NCI-H460 (cell line): Measurements from ENCODE around the gene NPEPPS. TPM values are rescaled to one million over a fixed set of nuclear protein-coding genes. Genes with fewer than 3 reads are reported as not detected.

Experiments used
- DNase-seq: peaks from one replicate; pipeline ENCODE4 v3.0.0-alpha.2; 2016; ENCODE audit warnings: low read depth; ENCODE audit errors: extremely low read depth
- total RNA-seq: library from RNA; depleted of rRNA; stranded (reverse); fragments of >200 nt; shearing (Covaris generic); gene quantifications from 2 replicates; pipeline ENCODE4 v1.2.3, GENCODE V29; 2014

The NPEPPS gene
- total RNA-seq, 1 experiment from 2014 or later = 44.6 TPM

DNA sequence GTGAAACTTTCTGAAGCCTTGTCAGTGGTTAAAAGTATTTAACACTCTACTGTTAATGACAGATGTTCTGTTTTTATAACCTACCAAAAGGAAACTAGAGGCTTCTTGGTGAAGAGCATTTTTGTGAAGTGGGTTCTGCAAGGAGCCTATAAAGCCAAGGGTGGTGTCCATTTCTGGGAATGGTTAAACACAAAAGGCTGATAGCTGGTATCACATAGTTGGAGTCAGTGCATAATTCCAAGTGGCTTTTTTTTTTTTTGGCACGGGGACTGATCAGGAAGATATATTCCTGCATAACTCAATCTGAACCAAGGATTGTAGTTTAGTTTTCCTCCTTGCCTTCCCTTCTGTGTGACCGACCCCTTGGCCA, 91.3 kb downstream of the NPEPPS start:
- DNase-seq = peak; percentile 45

DNA sequence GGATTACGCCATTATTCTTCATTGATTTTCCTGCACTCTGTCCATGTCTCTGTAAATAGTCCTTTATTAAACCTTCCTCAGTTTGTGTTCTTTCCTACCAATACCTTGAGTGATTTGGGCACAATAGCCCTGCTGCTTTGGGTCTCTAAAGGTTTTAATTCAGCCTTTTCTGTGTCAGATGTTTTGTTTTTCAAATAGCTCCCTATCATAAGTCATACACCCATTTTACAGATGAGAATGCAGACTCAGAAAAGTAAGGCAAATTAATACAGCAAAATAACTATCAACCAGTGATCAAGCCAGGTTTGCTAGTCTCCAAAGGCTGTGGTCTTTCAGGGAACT, 93.8 kb downstream of the NPEPPS start:
- no peak for DNase-seq

DNA sequence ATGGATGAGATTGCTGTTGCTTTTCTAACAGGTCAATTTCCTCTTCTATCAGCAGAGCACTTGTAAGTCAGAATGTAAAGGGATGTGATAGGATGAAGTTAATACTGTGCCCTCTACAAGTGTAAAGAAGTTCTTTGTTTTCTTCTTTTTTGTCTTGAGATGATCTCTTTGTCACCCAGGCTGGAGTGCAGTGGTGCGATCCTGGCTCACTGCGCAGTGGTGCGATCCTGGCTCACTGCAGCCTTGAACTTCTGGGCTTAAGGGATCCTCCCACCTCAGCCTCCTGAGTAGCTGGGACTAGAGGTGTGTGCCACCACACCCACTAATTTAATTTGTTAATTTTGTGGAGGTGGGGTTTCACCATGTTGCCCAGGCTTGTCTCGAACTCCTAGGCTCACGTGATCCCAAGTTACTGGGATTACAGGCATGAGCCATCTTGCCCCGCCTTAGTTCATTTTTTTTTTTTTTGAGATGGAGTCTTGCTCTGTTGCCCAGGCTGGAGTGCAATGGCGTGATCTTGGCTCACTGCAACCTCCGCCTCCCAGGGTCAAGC, 97.2 kb downstream of the NPEPPS start:
- no peak for DNase-seq

DNA sequence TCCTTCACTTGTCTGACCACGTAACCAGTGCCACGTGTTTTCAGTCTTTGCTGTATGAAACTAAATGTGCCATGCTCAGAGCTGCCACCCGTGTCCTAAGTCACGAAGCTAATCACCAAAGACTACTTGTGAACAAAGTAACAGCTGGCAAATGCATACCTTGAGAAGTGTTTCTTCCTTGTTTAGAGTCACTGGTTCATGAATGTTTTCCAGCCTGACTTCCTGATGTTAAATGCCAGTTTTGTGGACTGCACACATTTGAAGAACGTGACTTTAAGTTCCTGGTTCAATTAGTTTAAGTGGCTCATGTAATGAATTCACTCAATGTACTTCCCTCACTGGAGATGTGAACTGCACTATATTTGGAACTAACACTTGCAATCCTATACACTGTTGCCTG, 98.9 kb downstream of the NPEPPS start:
- no peak for DNase-seq

DNA sequence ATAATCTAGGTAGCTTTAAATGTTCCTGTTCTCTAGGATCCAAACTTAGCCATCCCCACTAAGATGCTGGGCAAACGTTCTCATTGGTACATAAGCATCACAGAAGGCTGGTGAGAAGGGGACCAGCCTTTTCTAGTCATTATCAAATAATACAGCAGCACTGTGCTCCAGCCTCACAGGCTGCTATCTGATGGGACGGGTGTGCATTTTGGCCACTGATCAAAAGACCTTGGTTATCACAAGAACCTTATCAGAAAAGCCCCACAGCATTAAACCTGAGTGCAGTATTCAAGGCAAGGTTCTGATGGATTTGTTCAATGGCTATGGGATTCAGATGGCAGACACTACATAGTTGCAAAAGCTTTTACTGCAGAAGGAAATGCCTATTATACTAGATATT, 99.7 kb downstream of the NPEPPS start:
- no peak for DNase-seq

DNA sequence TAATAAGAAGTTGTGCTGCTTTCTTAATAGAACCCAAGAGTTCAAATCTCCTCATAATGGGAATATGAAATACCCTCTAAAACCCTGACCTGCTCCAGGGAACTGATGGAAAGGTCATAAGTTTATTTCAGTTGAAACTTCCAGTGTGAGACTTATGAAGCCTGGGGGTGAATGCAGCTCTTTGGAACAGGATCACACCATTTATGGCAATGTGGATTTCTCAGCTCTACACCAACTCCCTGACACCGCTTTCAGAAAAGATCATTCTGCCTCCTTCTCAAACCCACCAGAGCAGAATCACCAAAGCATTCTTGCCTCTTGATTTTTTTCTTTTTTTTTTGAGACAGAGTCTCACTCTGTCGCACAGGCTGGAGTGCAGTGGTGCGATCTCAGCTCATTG, 102.1 kb downstream of the NPEPPS start:
- no peak for DNase-seq

DNA sequence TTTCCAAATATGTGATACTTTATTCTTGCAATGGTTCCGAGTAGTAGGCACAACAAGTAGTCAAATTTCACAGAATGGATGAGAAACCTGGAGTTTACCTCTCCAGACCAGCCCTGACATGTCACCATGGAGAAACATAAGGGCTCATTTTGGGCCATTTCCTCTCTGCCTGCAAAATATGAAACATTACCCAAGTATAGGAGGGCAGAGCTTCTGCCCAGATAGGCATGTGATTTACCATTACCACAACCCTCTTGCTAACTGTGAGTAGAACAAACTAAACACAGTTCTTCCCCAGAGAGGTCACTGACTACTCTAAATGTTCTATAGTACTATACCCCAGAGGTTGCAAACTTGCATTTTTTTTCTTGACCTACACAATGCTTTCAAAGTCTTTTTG, 103.1 kb downstream of the NPEPPS start:
- DNase-seq = no peak

DNA sequence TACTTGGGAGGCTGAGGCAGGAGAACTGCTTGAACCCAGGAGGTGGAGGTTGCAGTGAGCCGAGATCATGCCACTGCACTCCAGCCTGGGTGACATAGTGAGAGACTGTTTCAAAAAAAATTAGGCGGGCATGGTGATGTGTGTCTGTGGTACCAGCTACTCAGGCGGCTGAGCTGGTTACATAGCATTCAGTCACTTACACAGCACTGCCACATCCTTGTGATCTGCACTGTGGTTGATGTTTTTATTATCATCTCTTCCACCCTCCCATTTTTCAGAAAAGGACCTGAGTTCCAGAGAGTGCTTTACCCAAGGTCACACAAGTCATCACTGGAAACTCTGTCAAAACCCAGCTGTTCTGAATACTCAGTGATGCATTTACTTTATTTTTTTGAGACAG, 104.0 kb downstream of the NPEPPS start:
- no peak for DNase-seq

DNA sequence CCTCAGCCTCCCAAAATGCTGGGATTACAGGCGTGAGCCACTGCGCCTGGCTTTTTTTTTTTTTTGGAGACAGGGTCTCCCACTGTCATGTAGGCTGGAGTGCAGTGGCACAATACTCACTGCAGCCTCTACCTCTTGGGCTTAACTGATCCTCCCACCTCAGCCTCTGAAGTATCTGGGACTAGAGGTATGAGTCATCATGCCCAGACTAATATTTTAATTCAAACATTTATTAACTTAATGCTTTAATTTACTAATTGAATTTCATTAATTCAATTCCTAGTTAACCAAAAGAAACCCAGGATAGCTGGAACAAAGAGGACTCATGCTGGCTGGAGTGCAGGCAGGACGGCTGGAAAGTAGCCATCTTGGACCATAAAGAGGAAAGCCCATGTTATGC, 104.8 kb downstream of the NPEPPS start:
- no peak for DNase-seq

DNA sequence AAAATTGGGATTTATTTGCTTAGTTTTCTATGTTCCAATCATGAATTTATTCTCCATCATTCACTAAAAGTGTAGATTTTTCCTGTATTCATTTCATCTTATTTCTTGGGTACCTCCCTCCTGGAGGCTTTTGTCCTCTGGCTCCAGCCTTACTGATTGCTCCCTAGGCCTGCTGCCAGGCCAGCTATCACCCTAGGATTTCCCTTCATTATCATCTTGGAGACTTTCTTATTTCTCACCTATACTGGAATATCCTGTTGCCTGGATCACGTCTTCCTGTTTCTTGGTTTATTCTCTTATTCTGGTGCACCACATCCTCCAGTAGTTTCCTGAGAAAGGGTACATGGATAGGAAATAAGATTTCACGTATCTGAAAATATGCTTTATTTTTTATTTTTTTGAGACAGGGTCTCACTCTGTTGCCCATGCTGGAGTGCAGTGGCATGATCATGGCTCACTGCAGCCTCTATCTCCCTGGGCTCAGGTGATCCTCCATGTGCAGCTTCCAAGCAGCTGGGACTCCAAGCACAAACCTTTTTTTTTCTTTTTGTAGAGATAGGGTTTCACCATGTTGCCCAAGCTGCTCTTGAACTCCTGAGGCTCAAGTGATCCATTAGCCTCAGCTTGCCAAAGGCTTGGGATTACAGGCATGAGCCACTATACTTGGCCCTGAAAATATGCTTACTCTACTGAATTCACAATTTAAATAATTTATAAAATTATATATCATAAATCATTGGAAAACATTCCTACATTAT, 105.5 kb downstream of the NPEPPS start:
- DNase-seq = no peak

DNA sequence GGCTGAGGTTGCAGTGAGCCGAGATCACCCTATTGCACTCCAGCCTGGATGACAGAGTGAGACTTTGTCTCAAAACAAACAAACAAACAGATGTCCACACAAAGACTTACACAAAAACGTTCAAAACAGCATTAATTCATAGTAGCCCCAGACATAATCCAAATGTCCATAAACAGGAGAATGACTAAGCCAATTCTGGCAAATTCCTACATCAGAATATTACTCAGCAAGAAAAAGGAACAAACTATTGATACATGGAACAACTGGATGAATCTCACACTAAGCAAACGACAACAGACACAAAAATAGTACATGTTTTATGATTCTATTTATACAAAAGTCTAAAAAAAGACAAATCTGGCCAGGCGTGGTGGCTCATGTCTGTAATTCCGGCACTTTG, 108.0 kb downstream of the NPEPPS start:
- no peak for DNase-seq

DNA sequence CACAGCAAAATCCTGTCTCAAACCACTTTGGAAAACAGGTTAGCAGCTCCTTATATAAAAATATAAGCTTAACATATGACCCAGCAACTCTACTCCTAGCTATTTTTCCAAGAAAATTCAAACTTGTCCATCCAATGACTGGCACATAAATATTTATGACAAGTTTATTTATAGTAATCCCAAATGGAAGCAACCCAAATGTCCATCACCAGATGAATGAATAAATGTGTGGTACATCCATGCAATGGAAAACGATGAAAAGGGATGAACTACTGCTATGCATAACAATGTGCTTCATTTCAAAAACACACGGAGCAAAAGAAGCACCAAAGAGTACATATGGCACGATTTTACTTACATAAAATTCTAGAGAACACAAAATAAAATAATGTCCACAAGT, 109.2 kb downstream of the NPEPPS start:
- no peak for DNase-seq

DNA sequence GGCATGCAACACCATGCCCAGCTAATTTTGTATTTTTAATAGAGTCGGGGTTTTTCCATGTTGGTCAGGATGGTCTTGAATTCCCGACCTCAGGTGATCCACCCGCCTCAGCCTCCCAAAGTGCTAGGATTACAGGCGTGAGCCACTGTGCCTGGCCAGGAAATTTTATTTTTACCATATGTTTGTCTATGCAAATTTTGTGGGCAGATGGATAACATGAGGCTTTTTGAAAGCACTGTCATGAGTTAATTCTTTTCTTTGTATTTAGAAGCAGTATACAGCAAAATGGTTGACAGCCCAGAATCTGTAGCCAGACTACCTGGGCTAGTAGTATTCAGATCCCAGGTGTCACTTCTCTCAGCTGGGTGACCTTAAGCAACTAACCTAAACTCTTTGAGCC, 110.3 kb downstream of the NPEPPS start:
- no peak for DNase-seq

DNA sequence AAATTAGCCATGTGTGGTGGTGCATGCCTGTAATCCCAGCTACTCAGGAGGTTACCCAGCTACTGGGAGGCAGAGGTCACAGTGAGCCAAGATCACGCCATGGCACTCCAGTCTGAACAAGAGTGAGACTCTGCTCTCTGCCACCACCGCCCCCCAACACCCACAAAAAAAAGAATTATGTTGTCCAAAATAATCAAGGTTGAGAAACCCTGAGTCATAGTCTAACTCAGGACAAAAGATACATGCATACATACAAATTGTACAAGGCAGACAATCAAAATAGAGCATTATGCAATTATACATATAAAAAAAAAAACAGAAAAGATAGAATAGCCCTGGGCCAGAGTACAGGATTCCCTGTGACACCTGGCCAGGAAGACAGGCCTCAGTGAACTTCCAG, 112.2 kb downstream of the NPEPPS start:
- DNase-seq = no peak

DNA sequence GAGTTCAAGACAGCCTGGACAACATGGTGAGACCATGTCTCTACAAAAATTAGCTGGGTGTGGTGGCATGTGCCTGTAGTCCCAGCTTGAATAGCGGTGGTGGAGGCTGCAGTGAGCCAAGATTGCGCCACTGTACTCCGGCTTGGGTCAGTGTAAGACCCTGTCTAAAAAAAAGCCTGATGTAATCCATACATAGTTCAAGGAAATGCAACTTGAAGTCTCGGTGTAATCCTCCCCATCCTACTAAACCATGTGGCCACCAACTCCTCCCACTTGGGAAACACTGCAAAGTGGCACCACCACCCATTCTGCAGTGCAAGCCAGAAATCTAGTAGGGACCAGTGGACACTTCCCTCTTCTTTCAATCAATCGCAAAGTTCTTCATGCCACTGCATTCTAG, 113.4 kb downstream of the NPEPPS start:
- DNase-seq = no peak

DNA sequence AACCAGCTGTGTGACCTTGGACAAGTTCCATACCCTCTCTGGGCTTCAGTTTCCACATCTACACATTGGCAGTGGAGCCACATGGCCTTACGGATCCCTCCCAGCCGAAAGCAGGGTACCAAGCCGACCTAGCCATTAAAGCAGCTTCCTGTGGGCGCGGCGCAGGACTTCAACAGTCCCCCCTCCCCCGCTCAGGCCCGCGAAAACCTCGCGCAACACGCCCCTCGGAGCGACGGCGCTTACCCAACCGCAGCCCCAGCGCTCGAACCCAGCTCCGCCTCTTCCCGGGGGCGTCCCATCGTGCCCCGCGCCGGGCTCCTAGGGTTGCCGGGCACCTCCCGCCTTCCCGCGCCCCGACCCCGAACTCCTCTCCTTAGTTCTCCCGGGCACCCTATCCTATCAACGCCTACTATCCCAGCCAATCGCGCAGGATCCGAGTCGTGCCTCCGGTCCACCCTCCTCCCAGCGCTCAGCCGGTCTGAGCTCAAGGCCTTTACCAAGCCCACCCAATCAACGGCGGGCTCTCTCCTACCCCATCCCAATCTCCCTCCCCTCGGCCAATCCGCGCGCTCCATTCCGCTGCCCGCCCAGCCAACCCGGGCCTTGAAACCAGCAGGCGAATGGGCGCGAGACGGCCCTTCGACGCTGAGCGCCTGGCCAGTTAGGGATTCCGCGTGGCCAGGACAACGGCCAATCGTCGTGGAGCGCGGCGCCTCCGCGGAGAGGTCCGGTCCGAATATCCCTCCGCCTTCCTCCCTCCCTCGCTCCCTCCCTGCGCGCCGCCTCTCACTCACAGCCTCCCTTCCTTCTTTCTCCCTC, 118.5 kb downstream of the NPEPPS start, which contains the start of gene KPNB1:
KPNB1 (plus strand) TSS at position 767 of the 819 bp plus-strand sequence. CDS start 326 bp downstream, outside the sequence.
- DNase-seq = peak; percentile 99

DNA sequence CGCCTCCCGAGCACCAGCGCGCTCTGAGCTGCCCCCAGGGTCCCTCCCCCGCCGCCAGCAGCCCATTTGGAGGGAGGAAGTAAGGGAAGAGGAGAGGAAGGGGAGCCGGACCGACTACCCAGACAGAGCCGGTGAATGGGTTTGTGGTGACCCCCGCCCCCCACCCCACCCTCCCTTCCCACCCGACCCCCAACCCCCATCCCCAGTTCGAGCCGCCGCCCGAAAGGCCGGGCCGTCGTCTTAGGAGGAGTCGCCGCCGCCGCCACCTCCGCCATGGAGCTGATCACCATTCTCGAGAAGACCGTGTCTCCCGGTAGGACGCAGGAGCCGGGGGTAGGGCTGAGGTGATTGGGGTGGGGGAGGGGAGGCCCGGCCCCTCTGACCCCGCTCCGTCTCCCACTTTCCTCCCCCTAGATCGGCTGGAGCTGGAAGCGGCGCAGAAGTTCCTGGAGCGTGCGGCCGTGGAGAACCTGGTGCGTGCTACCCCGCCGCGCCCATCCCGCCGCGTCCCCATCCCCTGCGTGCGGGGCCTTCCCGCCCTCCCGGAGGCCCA, 119.1 kb downstream of the NPEPPS start:
- DNase-seq = no peak

DNA sequence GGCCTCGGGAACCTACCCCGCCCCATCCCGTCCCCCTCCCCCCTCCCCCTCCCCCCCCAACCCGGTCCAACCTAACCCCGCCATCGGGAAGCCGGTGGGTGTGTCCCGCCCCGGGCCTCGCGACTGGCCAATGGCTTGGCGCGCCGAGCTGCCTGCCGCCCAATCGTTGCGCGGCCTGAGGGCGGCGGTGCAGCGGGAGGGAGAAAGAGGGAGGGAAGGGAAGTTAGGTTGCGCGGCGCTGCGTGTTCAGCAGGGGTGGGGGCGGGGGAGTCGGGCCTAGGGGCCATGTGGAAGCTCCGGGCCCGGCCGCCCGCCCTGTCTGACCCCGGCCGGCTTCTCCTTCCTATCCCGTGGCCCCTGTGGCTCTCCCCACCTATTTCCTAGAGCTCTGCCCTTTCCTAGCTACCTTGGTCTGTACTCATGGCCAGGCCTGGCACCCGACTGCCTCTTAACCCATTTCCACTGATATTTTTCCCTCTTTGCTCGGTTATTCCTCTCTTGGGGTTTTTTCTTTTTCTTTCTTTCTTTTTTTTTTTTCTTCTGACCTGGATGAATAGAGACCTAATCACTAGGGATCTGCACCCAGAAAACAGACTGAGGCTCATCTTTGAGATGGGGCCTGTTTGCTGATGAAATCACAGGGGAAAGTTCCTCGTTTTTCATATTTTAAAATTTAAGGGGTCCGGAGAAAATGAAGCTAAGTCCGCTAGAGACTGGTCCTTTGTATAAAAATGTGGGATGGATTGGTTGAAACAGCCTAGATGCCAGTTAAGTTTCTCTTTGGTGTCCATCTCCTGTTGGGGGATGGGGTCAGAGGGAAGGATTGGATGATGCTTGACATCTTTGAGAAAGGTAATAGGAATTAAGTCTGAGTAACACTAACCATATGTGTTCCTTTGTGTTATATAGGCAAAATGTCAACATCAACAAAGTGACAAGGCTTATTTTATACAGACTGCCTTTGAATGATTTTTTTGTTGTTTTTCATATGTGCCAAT, 119.9 kb downstream of the NPEPPS start:
- peak; percentile 95 for DNase-seq

DNA sequence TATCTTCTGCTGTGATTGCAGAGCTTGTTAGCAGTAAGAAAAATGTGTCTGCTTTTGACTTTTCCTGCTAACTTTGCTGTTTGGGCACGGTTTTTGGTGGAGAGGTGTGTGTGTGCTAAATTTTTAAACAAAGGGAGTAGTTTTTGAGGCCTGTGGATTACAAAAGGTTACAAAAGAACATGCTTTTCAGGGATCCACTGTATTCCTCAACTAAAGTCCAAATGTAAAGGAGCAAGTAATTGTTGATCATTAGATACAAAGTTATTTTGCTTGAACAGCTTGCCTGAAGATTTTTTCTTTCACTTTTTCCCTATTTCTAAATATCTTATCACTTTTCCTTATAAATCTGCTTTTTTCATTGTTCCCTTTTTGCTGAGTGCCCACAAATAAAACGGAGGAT, 120.8 kb downstream of the NPEPPS start:
- DNase-seq = no peak

DNA sequence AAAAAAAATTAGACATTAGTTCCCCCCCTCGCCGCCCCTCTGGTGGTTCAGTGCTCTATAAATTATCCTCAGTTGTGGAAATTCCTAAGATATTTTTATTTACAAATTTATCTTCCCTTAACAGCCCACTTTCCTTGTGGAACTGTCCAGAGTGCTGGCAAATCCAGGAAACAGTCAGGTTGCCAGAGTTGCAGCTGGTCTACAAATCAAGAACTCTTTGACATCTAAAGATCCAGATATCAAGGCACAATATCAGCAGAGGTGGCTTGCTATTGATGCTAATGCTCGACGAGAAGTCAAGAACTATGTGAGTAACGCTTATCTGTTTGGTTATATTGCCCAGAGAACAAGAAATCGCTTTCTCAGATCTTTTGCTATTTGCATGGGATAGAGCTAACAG, 121.7 kb downstream of the NPEPPS start:
- no peak for DNase-seq
